Measurements from ENCODE around the gene TGIF2.
A peak's percentile ranks its signal among the peaks of the same experiment; 100 is the strongest.
"Not testable (repeated sequence)": the region's sequence is repeated elsewhere in the genome, so short reads cannot be mapped to it uniquely, and the experiment has no call there.

The TGIF2 gene

DNA sequence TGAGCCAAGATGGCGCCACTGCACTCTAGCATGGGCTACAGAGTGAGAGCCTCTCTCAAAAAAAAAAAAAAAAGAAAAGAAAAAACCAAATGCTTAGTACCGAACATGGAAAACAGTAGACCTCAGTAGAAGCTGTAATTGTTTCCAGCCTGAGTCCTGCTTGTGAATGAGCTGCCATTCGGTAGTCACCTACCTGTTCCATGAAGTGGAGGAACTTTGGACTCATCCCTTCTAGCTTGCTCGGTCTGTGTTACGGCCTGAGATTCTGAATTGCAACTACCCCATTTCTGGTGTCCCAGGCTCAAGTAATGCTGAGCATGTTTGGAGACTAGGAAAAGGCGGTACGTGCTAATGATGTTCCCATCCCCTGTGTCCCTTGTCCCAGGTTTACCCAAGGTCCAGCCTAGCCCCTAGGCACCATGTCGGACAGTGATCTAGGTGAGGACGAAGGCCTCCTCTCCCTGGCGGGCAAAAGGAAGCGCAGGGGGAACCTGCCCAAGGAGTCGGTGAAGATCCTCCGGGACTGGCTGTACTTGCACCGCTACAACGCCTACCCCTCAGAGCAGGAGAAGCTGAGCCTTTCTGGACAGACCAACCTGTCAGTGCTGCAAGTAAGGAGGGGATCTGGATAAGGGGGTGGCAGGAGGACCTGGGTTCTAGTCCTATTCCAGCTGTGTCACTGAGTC, 5.1 kb downstream of the TGIF2 start:
- no peak for DNase-seq (ENCODE audit: low spot score)

DNA sequence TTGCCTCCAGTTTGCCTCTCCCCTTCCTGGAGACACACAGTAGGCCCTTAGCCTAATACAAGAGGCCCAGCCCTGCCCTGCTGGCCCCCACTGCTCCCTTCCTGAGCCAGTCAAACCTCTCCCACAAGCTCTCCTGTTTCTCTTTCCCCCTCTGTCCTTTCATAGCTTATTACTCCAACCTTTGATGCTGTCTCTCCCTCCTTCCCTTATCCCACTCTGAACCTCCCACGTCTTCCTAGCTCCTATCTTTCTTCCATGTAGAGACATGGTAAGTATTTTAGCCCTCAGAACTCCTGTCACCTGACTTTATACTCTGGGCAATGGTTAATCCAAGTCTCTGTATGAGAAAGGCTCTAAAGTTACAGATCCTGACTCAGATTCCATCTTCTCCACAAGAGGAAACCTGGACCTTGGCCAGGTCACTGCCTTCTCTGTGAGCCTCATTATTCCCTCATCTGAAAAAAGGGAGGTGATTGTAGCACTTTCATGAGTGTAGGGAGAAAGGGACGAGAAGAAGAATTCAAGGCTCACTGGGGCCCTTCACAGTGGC, 6.7 kb downstream of the TGIF2 start:
- DNase-seq (ENCODE audit: low spot score), result no peak

DNA sequence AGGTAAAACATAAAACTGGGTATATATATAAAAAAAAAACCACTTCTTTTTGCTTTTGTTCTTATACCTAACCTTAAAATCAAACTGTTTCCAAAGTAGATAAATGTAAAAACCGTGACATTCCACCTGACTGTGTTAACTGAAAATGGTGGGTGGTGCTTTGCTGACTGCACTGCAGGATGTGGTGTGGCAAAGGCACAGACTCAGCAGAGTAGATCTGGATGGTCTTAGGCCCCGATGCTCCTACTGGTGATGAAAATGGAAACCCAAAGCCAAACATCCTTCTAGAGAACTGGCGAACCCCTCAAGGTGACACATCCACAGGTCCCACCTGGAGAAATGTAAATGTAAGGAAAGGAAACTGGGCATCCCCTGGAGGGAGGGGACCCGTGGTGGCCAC, 8.9 kb downstream of the TGIF2 start:
- no peak for DNase-seq (ENCODE audit: low spot score)

DNA sequence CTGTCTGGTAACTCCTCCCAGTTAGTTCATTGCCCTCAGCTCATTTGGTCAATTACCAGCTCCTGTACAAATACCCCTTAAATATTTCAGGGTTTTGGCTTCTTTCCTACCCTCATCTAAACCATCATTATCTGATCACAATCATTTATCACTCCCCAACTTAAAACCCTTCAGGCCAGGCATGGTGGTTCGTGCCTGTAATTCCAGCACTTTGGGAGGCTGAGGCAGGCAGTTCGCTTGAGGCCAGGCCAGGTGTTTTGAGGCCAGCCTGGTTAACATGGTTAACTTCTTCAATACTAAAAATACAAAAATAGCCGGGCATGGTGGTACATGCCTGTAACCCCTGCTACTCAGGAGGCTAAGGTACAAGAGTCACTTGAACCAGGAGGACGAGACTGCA, 9.4 kb downstream of the TGIF2 start:
- DNase-seq (ENCODE audit: low spot score), result no peak

DNA sequence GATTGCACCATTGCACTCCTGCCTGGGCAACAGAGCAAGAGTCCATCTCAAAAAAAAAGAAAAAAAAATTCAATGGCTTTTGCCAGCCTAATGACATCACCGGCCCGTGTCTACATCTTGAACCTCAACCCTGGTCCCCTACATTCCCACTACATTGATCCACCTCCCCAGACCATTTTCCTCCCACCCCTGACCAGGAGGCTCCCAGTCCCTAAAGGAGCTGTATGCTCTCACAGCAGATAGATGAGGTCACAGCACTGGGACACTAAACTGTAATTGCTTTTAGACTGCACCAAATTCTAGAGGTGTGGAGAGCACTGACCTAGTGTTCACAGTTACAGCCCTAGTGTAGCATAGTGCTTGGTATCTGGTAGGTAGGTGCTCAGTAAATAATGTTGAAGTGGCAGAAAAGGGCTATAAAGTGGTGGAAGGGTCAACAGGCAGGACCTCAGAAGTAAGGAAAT, 10.7 kb downstream of the TGIF2 start:
- no peak for DNase-seq (ENCODE audit: low spot score)

DNA sequence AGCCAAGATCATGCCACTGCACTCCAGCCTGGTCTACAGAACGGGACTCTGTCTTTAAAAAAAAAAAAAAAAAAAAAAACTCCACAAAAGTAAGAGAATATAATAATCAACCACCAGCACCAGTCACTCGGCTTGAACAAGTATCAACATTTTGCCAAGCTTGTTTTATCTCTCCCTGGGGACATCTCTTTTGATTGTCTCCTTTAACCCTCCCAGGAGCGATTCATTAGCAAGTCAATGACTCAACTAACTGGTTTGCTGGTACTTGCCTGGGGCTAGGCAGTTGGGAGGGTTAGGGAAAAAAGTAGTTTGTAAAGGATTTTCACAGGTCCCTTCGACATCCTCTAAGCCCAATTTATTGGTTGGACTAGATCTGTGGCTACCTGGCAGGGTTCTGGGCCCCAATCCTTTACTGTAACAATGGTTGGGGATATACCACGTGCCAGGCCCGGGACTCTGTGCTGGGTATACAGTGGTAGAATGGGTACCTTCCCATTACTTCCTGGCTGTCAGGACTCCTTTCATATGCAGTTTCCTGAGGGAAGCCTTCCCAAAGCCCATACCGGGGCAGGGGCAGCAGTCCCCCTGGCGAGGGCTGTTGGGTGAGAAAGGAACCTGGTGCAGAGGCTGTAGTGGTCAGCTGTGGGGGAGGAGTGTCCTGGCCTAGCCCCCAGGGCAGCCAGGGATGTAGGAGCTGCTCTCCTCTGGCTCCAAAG, 12.2 kb downstream of the TGIF2 start:
- DNase-seq (ENCODE audit: low spot score), result no peak

DNA sequence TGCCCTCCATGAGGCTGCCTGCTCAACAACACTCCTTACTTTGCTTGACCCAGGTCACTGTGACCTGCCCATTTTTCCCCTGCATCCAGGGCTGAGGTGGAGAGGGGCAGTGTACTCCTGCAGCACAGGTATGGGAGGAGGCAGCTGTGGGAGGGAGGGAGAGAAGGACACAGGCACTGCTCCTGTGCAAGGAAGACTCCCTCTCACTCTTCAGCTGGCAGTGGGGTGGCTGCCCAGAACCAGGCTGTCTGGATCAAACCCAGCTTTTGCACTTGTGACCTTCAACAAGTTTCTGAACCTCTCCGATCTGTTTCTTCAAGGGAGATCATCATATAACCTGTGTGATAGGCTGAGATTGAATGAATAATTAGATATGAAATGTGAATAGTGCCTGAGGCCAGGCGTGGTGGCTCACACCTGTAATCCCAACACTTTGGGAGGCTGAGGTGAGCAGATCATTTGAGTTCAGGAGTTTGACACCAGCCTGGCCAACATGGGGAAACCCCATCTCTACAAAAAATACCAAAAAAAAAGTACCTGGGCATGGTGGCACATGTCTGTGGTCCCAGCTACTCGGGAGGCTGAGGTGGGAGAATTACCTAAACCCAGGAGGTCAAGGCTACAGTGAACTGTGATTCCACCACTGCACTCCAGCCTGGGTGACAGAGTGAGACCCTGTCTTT, 14.1 kb downstream of the TGIF2 start:
- DNase-seq (ENCODE audit: low spot score), result no peak

DNA sequence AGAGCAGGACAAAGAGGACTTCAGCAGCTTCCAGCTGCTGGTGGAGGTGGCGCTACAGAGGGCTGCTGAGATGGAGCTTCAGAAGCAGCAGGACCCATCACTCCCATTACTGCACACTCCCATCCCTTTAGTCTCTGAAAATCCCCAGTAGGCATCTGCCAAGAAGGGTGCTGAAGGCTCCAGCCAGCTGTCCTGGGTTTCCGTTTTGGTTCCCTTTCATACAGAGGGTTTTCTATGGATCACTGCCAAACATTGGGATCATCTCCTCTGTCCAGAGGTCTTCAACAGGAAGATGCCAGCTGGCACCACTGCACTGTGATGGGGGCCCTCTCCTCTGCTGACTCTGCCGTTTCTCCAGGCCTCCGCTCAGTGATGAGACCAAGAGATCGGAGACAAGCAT, 17.9 kb downstream of the TGIF2 start:
- no peak for DNase-seq (ENCODE audit: low spot score)

DNA sequence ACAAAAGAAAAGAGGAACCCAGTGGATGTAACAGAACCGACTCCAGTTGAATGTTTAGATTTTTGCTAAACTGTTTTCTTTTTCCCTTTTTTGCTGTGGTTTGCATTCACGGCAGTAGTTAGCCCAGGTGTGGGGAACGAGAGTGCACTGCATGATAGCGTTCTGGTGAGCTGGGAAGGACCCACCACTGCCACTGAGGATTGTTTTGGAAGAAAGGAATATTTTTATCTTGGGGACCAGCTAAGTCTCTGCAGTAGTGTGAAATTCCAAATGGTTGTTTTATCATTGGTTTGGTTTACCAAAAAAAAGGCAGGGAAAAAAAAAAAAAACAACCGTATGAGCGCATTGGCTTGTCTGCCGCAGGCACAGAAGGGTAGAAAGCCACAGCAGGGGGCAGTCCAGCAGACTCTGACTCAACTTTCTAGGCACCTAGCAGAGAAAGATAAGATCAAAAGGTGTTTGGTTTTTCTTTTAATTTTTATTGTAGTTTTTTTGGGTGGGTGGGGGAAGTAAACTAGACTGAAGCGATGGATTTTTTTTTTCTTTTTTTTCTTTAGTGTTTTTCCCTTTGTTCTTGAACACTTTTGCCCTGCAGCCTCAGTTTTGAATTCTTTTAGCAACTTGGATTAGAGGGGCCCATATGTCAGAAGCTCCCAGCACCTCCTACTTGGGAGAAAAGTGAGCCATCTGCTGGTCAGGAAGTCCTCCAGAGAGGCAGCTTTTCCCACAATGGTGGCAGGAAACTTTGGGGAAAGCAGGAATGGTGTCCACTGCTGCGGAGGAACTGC, 18.7 kb downstream of the TGIF2 start:
- peak; percentile 50 for DNase-seq (ENCODE audit: low spot score)

DNA sequence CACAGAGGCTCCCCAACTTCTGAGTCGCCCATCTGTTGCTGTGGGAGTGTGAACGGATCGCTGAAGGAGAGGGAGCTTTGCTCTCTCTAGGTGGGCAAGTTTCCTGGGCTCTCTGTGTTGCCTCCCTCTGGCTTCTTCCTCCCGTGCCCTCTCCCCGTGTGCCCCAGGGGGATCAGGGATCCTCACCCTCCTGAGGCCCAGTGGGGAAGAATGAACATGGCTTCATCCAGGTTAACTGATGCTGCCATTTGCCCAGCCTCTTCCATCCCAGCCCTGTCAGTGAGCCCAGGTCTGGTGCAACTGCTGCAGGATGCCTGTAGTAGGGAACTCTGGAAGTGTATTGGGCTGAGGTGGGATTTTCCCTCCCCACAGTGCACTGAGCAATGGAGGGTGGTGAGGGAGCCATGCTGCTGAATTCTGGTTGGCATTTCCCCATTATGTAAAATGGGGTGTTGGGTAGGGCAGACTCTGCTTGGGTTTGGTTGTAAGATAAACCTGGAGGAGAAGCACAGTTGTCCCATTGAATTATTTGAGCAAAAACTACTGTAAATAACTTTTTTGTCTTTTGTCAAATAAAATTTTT, 20.0 kb downstream of the TGIF2 start:
- DNase-seq (ENCODE audit: low spot score), result no peak

DNA sequence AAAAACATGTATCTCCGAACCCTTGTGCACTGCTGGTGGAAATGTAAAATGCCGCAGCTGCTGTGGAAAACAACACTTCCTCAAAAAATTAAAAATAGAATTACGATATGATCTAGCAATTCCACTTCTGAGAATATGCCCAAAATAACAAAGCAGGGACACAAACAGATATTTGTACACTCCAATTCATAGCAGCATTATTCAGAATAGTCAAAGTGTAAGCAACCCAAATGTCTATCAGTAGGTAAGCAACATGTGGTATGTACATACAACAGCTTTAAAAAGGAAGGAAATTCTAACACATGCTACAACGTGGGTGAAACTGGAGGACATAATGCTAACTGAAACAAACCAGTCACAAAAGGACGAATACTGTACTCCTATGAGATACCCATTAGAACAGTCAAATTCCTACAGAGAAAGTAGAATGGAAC, 26.5 kb downstream of the TGIF2 start:
- no peak for DNase-seq (ENCODE audit: low spot score)

DNA sequence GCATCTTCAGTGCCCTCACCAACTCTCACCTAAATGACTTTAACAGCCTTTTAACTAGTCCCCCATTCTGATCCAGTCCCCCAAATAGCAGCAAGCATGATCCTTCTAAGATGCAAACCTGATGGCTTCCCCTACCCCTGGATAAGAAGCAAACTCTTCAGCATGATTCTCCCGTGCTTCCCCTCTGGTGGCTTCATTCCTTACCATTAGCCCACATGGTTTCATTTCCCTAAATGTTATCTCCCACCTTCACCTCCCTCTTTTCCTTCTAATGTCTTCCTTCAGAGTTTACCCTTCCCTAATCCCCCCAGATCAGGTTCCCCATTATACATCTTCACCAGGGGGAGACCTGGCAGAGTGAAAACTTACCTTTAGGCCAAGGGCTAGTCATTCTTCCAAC, 28.1 kb downstream of the TGIF2 start:
- DNase-seq (ENCODE audit: low spot score), result no peak

DNA sequence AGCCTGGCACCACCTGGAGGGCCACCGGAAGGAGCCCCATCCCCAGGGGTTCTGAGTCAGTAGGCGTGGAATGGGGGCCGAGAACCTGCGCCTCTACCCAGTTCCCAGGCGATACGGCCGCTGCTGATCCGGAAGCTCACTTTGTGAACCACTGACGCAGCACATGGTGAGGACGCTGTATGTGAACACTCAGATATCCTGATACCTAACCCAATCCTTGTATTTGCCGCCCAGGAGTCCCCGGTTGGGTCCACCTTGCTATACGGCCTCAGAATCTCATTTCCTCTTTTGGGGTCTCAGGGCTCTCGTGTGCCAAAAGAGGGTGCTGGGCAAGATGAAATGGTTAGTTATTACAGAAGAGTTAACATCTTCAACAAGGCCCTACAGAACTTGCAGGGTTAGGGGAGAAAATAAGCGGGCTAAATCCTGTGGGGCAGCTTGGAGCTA, 31.6 kb downstream of the TGIF2 start:
- DNase-seq (ENCODE audit: low spot score), result no peak

DNA sequence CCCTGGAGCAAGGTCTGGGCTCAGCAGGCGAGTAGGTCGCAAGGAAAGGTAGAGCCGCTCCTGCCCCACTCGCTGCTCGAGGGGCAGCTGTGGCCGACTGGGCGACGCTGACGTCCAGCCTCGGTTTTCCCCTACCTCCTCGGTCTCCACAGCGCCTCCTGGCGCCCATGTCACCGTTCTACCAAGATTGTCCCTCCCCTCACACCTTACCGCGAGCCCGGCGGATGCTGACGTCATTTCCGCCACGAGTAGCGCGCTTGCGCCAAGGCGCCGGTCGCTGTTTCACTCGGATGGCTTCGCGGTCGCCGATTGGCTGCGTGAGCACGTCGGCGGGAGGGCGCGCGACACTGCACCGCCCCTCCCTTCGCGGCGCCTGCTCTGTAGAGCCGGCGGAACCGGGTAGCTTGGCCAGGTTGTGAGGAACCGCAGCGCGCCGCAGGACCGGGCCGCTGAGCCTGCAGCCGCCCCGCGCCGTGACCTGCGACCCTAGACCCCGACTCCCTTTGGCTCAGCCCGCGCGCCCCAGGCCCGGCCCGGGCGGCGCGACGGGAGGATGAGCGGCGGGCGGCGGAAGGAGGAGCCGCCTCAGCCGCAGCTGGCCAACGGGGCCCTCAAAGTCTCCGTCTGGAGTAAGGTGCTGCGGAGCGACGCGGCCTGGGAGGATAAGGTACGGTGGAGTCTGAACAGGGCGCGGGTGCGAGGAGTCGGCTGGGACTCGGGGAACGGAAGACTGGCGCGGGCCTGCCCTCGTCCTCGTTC, 32.2 kb downstream of the TGIF2 start, which contains the start of gene RAB5IF:
TSS of gene RAB5IF (plus strand) at position 381 of the 759 bp plus-strand sequence. CDS start at position 554, 173 bp downstream.
- peak; percentile 100 for DNase-seq (ENCODE audit: low spot score)

DNA sequence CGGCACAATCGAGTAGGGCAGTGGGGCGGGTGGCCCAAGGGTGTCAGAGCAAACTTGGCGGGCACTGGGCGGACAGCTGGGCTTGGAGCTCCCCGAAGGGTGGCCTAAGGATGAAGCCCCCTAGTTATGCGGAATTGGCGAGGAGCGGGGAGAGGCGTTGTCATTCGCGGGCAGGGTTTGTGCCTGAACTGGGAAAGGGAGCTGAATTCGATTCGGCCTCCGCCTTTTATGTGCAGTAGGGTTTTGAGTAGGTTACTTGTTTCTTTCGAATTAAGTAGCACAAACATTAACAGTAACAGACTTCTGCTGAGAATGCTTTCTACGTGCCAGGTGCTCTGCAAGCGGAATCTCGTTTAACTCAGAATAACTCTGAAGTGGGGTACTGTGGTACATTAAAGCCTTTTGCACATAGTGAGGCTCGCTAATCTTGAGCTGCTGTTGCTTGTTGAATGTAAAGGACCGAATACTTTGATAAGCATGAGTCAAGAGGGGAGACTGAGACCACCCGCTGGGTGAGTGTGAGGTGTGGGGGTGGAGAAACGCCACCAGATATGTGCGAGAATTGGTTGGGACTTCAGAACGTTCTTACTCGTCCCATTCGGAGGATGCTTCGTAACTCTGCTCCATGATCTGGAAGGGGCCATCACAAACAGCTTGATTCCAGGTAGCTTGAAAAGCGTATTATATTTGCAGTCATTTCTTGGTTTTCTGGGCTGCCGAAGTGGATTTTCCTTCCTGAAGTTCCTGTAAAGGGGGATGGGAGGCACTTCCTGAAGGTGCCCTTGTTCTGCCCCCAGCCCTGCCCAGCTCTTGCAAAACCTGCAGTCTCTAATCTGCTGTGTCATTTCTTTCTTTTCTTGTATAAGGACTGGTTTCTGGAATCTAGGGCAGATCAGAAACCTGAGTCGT, 33.0 kb downstream of the TGIF2 start:
- DNase-seq (ENCODE audit: low spot score), result no peak

DNA sequence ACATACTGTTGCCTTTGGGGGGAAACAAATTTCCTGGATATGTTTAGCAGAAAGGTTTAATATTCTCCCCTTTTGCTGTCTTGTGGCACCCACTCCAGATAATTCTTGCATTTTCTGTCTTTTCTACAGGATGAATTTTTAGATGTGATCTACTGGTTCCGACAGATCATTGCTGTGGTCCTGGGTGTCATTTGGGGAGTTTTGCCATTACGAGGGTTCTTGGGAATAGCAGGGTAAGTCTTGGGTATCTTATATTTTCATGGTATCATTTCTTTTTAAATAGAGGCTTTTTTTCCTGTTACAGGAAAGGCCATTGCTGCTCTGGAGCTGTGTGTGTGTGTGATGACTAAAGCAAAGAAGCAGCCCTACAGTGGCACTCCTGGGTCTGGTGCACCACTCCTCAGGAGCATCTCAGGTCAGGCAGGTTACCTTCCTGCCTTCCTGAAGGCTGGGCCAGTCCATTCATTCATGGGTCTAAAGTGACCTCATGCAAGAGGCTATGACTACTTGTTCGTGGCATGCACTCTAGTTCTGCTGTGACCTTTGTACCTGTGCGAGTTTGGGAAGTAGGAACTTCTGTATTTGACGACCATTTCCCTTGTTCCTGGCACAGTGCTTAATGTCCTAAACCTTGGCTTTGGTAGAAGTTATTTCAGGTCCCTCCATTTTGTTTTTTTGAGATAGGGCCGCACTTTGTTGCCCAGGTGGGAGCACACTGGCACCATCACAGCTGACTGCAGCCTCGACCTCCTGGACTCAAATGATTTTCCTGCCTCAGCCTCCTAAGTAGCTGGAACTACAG, 34.4 kb downstream of the TGIF2 start:
- DNase-seq (ENCODE audit: low spot score), result no peak

DNA sequence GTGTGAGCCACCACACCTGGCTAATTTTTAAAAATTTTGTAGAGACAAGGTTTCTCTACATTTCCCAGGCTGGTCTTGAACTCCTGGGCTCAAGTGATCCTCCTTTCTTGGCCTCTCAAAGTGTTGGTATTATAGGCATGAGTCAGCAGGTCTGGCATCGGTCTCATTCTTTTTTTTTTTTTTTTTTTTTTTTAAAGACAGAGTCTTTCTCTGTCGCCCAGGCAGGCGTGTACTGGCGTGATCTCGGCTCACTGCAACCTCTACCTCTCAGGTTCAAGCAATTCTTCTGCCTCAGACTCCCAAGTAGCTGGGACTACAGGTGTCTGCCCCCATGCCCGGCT, 35.0 kb downstream of the TGIF2 start:
- DNase-seq (ENCODE audit: low spot score), result not testable (repeated sequence)

DNA sequence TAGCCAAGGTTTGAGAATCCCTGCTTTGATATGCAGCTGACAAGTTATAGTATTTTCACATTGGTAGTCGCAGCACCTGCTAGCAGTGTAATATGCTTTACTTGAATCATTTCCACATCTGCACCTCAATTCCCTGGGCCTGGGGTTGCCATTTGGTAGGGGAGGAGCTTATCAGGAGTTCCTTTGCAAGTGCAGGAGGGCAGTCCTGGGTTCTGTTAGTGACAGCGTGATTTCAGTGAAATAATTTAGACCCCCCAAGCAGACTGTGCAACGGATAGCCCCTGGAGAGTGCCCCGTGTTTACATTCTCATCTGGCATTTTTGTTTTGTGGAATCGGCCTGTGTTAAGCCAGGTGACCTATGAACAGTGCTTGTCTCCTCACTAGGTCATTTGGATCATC, 38.2 kb downstream of the TGIF2 start:
- no peak for DNase-seq (ENCODE audit: low spot score)
